CD14-positive monocyte (primary cell): ENCODE measurements around the gene TMTC2. TPM values are rescaled to one million over a fixed set of nuclear protein-coding genes. Genes with fewer than 3 reads are reported as not detected.

Experiments used
- DNase-seq, 3 donors: peaks; one replicate each; pipeline ENCODE4 v3.0.0-alpha.2; 2011 to 2022
- H2AFZ ChIP-seq: 2 replicates; pipeline ENCODE4 v1.6.0; 2012; ENCODE audit warnings: mild to moderate bottlenecking, low read depth, low read length, inconsistent platforms; ENCODE audit not compliant: insufficient read depth, poor library complexity, severe bottlenecking
- H3K27ac ChIP-seq, 2 donors: 1 replicate in 1 of 2; 2 replicates in 1 of 2; pipeline ENCODE4 v1.5.1; 2012 to 2013; ENCODE audit warnings: low read length in 2 of 2, control low read depth in 1 of 2, inconsistent platforms in 1 of 2, low read depth in 1 of 2, mild to moderate bottlenecking in 1 of 2
- H3K27me3 ChIP-seq, 2 donors: one replicate each; pipeline versions ENCODE4 v1.6.0 to v1.6.1; 2011 to 2013; ENCODE audit warnings: low read length in 2 of 2; ENCODE audit not compliant: control insufficient read depth in 2 of 2, insufficient read depth in 2 of 2
- H3K36me3 ChIP-seq, 2 donors: replicated peaks in 1 of 2; 1 replicate in 1 of 2; 2 replicates in 1 of 2; pipeline versions ENCODE4 v1.5.1 to v1.6.1; 2012 to 2013; ENCODE audit warnings: low read length in 2 of 2, control low read depth in 1 of 2, inconsistent platforms in 1 of 2, mild to moderate bottlenecking in 1 of 2; ENCODE audit not compliant: insufficient read depth in 2 of 2, control insufficient read depth in 1 of 2
- H3K4me1 ChIP-seq, 2 donors: 1 replicate in 1 of 2; 2 replicates in 1 of 2; pipeline versions ENCODE4 v1.5.1 to v1.6.1; 2012 to 2013; ENCODE audit warnings: low read length in 2 of 2, control low read depth in 1 of 2, inconsistent platforms in 1 of 2, mild to moderate bottlenecking in 1 of 2, moderate library complexity in 1 of 2; ENCODE audit not compliant: insufficient read depth in 2 of 2, control insufficient read depth in 1 of 2
- H3K4me2 ChIP-seq: replicated peaks from 2 replicates; pipeline ENCODE3; 2012; ENCODE audit warnings: low read length, moderate library complexity, mild to moderate bottlenecking; ENCODE audit not compliant: poor library complexity, severe bottlenecking; ENCODE audit errors: extremely low read depth
- H3K4me3 ChIP-seq, 3 experiments: fragments of 200-600 bp in 1 of 3; sonication (generic) in 1 of 3; replicated peaks in 1 of 3; 1 replicate in 2 of 3; 2 replicates in 1 of 3; pipeline ENCODE4 v1.5.1; 2011 to 2013; ENCODE audit warnings: low read length in 3 of 3, mild to moderate bottlenecking in 3 of 3, control low read depth in 2 of 3, low read depth in 2 of 3, inconsistent platforms in 1 of 3, moderate library complexity in 1 of 3
- H3K79me2 ChIP-seq: 2 replicates; pipeline ENCODE4 v1.6.0; 2012; ENCODE audit warnings: mild to moderate bottlenecking, control low read depth, inconsistent platforms, low read length, moderate library complexity; ENCODE audit not compliant: insufficient read depth
- H3K9ac ChIP-seq: 2 replicates; pipeline ENCODE4 v1.6.0; 2017; ENCODE audit warnings: low read length, mild to moderate bottlenecking; ENCODE audit not compliant: insufficient read depth, poor library complexity, severe bottlenecking
- H3K9me3 ChIP-seq, 2 donors: replicated peaks in 1 of 2; 1 replicate in 1 of 2; 2 replicates in 1 of 2; pipeline versions ENCODE4 v1.5.1 to v1.6.1; 2012 to 2013; ENCODE audit warnings: low read length in 2 of 2, control low read depth in 1 of 2; ENCODE audit not compliant: control insufficient read depth in 1 of 2, insufficient read depth in 1 of 2
- H4K20me1 ChIP-seq: 2 replicates; pipeline ENCODE4 v1.6.0; 2012; ENCODE audit warnings: mild to moderate bottlenecking, low read length, control low read depth, moderate library complexity; ENCODE audit not compliant: insufficient read depth
- H3K27ac Mint-ChIP-seq, 7 donors: one replicate each; pipeline ENCODE4 v1.8.0; 2020; ENCODE audit warnings: mild to moderate bottlenecking in 7 of 7, mixed read lengths in 7 of 7, moderate library complexity in 6 of 7, inconsistent platforms in 2 of 7
- H3K27me3 Mint-ChIP-seq, 3 donors: one replicate each; pipeline ENCODE4 v1.8.0; 2021 to 2022; ENCODE audit warnings: low read depth in 3 of 3, mild to moderate bottlenecking in 3 of 3, mixed read lengths in 3 of 3, moderate library complexity in 3 of 3, inconsistent platforms in 1 of 3
- H3K36me3 Mint-ChIP-seq, 2 donors: one replicate each; pipeline ENCODE4 v1.8.0; 2020; ENCODE audit warnings: mixed read lengths in 2 of 2, inconsistent platforms in 1 of 2, mild to moderate bottlenecking in 1 of 2
- H3K4me1 Mint-ChIP-seq: one replicate; pipeline ENCODE4 v1.8.0; 2020; ENCODE audit warnings: mild to moderate bottlenecking, mixed read lengths
- H3K4me3 Mint-ChIP-seq, 2 donors: one replicate each; pipeline ENCODE4 v1.8.0; 2020; ENCODE audit warnings: mild to moderate bottlenecking in 2 of 2, mixed read lengths in 2 of 2, moderate library complexity in 1 of 2
- H3K9me3 Mint-ChIP-seq, 7 donors: one replicate each; pipeline ENCODE4 v1.8.0; 2020 to 2022; ENCODE audit warnings: mixed read lengths in 7 of 7, mild to moderate bottlenecking in 6 of 7, moderate library complexity in 6 of 7, inconsistent platforms in 2 of 7
- WGBS: methylation state at CpG from one replicate; pipeline ENCODE4 v1.1.5; 2013; ENCODE audit warnings: missing lambda C conversion rate; ENCODE audit not compliant: insufficient coverage; 5-methylcytosine and 5-hydroxymethylcytosine counted together
- intact Hi-C, 2 donors: fragments of 100-400 bp; cut with micrococcal nuclease; formaldehyde crosslinking; loops; one replicate each; pipeline versions ENCODE4 v1.15.0 to v1.15.1; 2023
- polyA plus RNA-seq, 3 donors: library from polyadenylated mRNA; depleted of rRNA in 1 of 3; unstranded in 2 of 3; stranded (reverse) in 1 of 3; fragments of 300-500 nt in 2 of 3; fragments of >200 nt in 1 of 3; fragmentation: Illumina TruSeq in 2 of 3; gene quantifications; 1 replicate in 2 of 3; 2 replicates in 1 of 3; pipeline ENCODE4 v1.2.3, GENCODE V29; 2012 to 2021
- TF ChIP-seq, protein P1 (sequence below): fragments of 200-600 bp; IDR thresholded peaks from one replicate; pipeline ENCODE4 v1.8.0; 2022; ENCODE audit warnings: antibody characterized with exemption, mild to moderate bottlenecking

The TMTC2 gene
- polyA plus RNA-seq, 3 donors = 2.5 to 15.7 (median 3.3) TPM

DNA sequence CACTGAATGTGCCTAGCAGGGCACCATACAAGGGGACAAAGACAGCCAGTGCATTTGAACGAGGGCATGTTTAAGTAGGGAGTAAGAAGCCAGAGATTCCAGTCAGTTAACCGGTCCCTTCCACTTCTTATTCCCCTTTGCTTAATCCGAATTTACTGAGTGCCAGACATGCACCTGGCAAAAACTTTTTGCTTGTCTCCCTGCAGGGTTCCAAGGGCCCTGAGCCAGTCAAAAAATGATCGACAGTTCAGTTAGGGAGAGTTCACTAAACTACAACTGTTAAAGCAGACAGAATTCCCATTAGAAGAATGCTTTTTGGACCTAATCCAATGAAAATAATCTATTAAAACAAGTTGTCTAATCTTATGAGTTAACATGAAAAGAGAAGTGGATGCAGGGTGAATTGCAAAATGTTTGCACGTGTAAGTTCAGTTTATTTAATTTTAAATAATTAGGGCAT is 193.8 kb downstream of the TMTC2 start:
- intact Hi-C loops = no loop called here
- Histone ChIP-seq H3K4me3 (no peak overlapping the region), H3K9ac (no peak overlapping the region), H3K27me3 (no peaks in the 10 kb centered on the region), H2AFZ (no peak overlapping the region), H3K9me3 (no peaks in the 10 kb centered on the region), H3K27ac (peak overlapping the region in 1 of 2 donors; percentile 47), H3K79me2 (no peaks in the 10 kb centered on the region), H4K20me1 (no peaks in the 10 kb centered on the region), H3K4me1 (peaks cover 3 to 6% of the 10 kb centered on the region in 2 donors), H3K4me2 (no peak overlapping the region), H3K36me3 (no peaks in the 10 kb centered on the region)
- peaks cover 22% of the 10 kb centered on the region for H3K4me1 Mint-ChIP-seq
- no peak for DNase-seq
- H3K36me3 Mint-ChIP-seq = peaks cover 21 to 25% of the 10 kb centered on the region in 2 donors
- H3K27ac Mint-ChIP-seq = peak overlapping the region in 1 of 7 donors; percentile 43
- H3K9me3 Mint-ChIP-seq = peaks cover 0 to 3% (median 0%) of the 10 kb centered on the region in 7 donors
- H3K27me3 Mint-ChIP-seq = no peaks in the 10 kb centered on the region
- TF ChIP-seq, protein P1, sequence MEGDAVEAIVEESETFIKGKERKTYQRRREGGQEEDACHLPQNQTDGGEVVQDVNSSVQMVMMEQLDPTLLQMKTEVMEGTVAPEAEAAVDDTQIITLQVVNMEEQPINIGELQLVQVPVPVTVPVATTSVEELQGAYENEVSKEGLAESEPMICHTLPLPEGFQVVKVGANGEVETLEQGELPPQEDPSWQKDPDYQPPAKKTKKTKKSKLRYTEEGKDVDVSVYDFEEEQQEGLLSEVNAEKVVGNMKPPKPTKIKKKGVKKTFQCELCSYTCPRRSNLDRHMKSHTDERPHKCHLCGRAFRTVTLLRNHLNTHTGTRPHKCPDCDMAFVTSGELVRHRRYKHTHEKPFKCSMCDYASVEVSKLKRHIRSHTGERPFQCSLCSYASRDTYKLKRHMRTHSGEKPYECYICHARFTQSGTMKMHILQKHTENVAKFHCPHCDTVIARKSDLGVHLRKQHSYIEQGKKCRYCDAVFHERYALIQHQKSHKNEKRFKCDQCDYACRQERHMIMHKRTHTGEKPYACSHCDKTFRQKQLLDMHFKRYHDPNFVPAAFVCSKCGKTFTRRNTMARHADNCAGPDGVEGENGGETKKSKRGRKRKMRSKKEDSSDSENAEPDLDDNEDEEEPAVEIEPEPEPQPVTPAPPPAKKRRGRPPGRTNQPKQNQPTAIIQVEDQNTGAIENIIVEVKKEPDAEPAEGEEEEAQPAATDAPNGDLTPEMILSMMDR = no peak
- no peak overlapping the region for H3K4me3 Mint-ChIP-seq
- no CpG with 5 or more reads among the region's 5 CpGs for WGBS

GRCh38 chr12:82883394-82884355 is 197.0 kb downstream of the TMTC2 start:
- Mint-ChIP-seq H3K4me1 (peaks cover 24% of the 10 kb centered on the region), H3K9me3 (peaks cover 0 to 3% (median 0%) of the 10 kb centered on the region in 7 donors), H3K4me3 (no peak overlapping the region), H3K36me3 (peaks cover 11 to 15% of the 10 kb centered on the region in 2 donors), H3K27me3 (no peaks in the 10 kb centered on the region), H3K27ac (no peak overlapping the region)
- Histone ChIP-seq H3K4me2 (no peak overlapping the region), H3K4me3 (no peak overlapping the region), H3K4me1 (peaks cover 3 to 6% of the 10 kb centered on the region in 2 donors), H3K9me3 (no peaks in the 10 kb centered on the region), H3K27ac (no peak overlapping the region), H2AFZ (no peak overlapping the region), H3K27me3 (no peaks in the 10 kb centered on the region), H3K79me2 (no peaks in the 10 kb centered on the region), H3K36me3 (no peaks in the 10 kb centered on the region), H3K9ac (no peak overlapping the region), H4K20me1 (no peaks in the 10 kb centered on the region)
- intact Hi-C loops = no loop called here
- DNase-seq = peak; percentile 8 to 57 (median 19)
- TF ChIP-seq, protein P1 = no peak
- WGBS = 93% methylated on average over 2 of the region's 8 CpGs
